ENCODE measurements around the gene PATL1. TPM values are rescaled to one million over a fixed set of nuclear protein-coding genes. Genes with fewer than 3 reads are reported as not detected.

Gene PATL1
- total RNA-seq, 1 experiment from 2014 or later, result 27.6 TPM

DNA sequence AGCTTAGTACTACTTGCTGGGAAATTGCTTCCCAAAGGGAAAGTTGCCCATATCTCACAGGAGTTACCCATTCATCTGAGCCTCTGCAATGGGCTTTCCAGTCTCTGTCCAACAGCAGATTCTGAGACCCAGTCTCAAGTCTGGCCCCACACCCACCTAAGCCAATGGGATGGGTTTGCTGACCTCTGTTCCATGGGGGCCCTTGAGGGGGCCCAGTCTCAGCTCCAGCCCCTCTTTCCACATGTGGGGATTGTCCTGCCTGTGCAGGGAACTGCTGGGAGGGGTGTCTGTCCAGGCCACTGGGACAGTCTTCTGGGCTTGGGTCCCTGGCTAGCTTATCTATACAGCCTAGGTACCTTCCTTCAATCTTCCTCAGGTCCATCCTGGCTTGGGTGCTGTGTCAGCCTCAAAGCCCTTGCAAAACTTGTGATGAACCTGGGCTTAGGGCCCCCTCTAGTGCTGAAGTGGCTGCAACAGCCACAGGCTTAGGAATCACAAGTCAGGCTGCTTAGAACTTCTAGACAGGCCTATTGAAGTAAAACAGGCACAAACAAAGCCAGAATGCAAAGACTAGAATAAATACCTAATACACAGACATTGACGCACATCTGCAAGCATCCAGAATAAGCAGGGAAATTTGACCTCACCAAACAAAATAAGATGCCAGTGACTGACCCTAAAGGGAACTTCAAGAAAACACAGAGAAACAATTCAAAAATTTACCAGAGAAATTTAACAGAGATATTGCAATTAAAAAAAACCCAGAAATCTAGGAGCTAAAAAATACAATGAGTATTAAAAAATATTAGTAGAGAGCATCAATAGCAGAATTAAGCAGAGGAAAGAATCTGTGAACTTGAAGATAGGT, 11.7 kb upstream of the PATL1 start:
- no peaks in the 10 kb centered on the region for H3K4me1 Mint-ChIP-seq
- H3K4me3 Mint-ChIP-seq, result no peak overlapping the region
- peaks cover 11% of the 10 kb centered on the region for H3K9me3 Mint-ChIP-seq
- CTCF ChIA-PET, result interaction anchor here (0.5 to 1.8 kb wide), 20 partner anchors 10 to 509 kb away, joined by 3 to 16 read pairs (median 4); partner anchors contain the start of genes DTX4, OSBP, PATL1 and STX3
- H3K27ac Mint-ChIP-seq, result no peak overlapping the region
- POLR2A ChIA-PET, result interaction anchor here (0.6 kb wide), 1 partner anchor 11 kb away, joined by 6 read pairs; no protein-coding TSS in a partner anchor
- no peaks in the 10 kb centered on the region for H3K36me3 Mint-ChIP-seq
- DNase-seq (ENCODE audit: low spot score) (peak; percentile 77), ATAC-seq (peak; percentile 100)
- TF ChIP-seq, protein P1, sequence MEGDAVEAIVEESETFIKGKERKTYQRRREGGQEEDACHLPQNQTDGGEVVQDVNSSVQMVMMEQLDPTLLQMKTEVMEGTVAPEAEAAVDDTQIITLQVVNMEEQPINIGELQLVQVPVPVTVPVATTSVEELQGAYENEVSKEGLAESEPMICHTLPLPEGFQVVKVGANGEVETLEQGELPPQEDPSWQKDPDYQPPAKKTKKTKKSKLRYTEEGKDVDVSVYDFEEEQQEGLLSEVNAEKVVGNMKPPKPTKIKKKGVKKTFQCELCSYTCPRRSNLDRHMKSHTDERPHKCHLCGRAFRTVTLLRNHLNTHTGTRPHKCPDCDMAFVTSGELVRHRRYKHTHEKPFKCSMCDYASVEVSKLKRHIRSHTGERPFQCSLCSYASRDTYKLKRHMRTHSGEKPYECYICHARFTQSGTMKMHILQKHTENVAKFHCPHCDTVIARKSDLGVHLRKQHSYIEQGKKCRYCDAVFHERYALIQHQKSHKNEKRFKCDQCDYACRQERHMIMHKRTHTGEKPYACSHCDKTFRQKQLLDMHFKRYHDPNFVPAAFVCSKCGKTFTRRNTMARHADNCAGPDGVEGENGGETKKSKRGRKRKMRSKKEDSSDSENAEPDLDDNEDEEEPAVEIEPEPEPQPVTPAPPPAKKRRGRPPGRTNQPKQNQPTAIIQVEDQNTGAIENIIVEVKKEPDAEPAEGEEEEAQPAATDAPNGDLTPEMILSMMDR (IDR thresholded peaks at IDR 0.05), result 0 out of 2 replicates have a peak, but pooled peaks have one; percentile 22
- TF ChIP-seq, protein P2, sequence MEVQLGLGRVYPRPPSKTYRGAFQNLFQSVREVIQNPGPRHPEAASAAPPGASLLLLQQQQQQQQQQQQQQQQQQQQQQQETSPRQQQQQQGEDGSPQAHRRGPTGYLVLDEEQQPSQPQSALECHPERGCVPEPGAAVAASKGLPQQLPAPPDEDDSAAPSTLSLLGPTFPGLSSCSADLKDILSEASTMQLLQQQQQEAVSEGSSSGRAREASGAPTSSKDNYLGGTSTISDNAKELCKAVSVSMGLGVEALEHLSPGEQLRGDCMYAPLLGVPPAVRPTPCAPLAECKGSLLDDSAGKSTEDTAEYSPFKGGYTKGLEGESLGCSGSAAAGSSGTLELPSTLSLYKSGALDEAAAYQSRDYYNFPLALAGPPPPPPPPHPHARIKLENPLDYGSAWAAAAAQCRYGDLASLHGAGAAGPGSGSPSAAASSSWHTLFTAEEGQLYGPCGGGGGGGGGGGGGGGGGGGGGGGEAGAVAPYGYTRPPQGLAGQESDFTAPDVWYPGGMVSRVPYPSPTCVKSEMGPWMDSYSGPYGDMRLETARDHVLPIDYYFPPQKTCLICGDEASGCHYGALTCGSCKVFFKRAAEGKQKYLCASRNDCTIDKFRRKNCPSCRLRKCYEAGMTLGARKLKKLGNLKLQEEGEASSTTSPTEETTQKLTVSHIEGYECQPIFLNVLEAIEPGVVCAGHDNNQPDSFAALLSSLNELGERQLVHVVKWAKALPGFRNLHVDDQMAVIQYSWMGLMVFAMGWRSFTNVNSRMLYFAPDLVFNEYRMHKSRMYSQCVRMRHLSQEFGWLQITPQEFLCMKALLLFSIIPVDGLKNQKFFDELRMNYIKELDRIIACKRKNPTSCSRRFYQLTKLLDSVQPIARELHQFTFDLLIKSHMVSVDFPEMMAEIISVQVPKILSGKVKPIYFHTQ (CRISPR knock-in tag; IDR thresholded peaks at IDR 0.05), result no peak
- peaks cover 3% of the 10 kb centered on the region; the same call in 1 of the 2 replicates for H3K27me3 Mint-ChIP-seq (ENCODE audit: low read depth)

DNA sequence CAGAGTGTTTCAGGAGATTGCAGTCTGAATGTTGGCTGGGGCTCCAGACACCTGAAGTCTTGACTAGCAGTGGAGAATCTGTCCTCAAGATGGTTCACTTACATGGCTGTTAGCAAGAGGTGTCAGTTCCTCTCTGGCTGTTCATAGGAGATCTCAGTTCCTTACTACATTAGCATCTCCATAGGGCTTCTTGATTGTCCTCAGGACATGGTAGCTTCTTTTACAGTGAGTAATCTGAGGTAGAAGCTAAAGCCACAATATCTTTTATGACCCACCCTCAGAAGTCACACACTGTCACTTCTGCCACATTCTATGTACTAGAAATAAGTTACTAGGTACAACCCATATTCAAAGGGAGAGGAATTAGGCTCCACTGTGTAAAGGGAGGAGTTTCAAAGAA, 10.5 kb upstream of the PATL1 start:
- Mint-ChIP-seq H3K4me1 (no peaks in the 10 kb centered on the region), H3K27me3 (ENCODE audit: low read depth) (peaks cover 3% of the 10 kb centered on the region; the same call in 1 of the 2 replicates), H3K4me3 (no peak overlapping the region), H3K27ac (no peak overlapping the region), H3K9me3 (peaks cover 11% of the 10 kb centered on the region), H3K36me3 (no peaks in the 10 kb centered on the region)
- POLR2A ChIA-PET, result no interaction called here
- DNase-seq (ENCODE audit: low spot score) (no peak), ATAC-seq (no peak)
- TF ChIP-seq, protein P3, sequence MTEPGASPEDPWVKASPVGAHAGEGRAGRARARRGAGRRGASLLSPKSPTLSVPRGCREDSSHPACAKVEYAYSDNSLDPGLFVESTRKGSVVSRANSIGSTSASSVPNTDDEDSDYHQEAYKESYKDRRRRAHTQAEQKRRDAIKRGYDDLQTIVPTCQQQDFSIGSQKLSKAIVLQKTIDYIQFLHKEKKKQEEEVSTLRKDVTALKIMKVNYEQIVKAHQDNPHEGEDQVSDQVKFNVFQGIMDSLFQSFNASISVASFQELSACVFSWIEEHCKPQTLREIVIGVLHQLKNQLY (CRISPR knock-in tag; IDR thresholded peaks at IDR 0.05), result no peak
- TF ChIP-seq MXD4 (CRISPR knock-in tag; IDR thresholded peaks at IDR 0.05; ENCODE audit: borderline replicate concordance) (no peak), CREB1 (CRISPR knock-in tag; IDR thresholded peaks at IDR 0.05) (no peak), SOX15 (CRISPR knock-in tag; IDR thresholded peaks at IDR 0.05) (no peak), TEAD4 (CRISPR knock-in tag; IDR thresholded peaks at IDR 0.05) (no peak), FOXP1 (CRISPR knock-in tag; IDR thresholded peaks at IDR 0.05; ENCODE audit: borderline replicate concordance) (no peak), TCF7 (CRISPR knock-in tag; IDR thresholded peaks at IDR 0.05; ENCODE audit: low read depth) (no peak), GABPB1 (CRISPR knock-in tag; IDR thresholded peaks at IDR 0.05) (no peak), ZNF138 (CRISPR knock-in tag; conservative IDR thresholded peaks at IDR 0.05) (no peak), ZNF416 (CRISPR knock-in tag; IDR thresholded peaks at IDR 0.05) (no peak)
- TF ChIP-seq, protein P4, sequence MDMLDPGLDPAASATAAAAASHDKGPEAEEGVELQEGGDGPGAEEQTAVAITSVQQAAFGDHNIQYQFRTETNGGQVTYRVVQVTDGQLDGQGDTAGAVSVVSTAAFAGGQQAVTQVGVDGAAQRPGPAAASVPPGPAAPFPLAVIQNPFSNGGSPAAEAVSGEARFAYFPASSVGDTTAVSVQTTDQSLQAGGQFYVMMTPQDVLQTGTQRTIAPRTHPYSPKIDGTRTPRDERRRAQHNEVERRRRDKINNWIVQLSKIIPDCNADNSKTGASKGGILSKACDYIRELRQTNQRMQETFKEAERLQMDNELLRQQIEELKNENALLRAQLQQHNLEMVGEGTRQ (CRISPR knock-in tag; IDR thresholded peaks at IDR 0.05), result no peak
- TF ChIP-seq, protein P5, sequence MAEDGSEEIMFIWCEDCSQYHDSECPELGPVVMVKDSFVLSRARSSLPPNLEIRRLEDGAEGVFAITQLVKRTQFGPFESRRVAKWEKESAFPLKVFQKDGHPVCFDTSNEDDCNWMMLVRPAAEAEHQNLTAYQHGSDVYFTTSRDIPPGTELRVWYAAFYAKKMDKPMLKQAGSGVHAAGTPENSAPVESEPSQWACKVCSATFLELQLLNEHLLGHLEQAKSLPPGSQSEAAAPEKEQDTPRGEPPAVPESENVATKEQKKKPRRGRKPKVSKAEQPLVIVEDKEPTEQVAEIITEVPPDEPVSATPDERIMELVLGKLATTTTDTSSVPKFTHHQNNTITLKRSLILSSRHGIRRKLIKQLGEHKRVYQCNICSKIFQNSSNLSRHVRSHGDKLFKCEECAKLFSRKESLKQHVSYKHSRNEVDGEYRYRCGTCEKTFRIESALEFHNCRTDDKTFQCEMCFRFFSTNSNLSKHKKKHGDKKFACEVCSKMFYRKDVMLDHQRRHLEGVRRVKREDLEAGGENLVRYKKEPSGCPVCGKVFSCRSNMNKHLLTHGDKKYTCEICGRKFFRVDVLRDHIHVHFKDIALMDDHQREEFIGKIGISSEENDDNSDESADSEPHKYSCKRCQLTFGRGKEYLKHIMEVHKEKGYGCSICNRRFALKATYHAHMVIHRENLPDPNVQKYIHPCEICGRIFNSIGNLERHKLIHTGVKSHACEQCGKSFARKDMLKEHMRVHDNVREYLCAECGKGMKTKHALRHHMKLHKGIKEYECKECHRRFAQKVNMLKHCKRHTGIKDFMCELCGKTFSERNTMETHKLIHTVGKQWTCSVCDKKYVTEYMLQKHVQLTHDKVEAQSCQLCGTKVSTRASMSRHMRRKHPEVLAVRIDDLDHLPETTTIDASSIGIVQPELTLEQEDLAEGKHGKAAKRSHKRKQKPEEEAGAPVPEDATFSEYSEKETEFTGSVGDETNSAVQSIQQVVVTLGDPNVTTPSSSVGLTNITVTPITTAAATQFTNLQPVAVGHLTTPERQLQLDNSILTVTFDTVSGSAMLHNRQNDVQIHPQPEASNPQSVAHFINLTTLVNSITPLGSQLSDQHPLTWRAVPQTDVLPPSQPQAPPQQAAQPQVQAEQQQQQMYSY (CRISPR knock-in tag; IDR thresholded peaks at IDR 0.05), result no peak
- TF ChIP-seq, protein P6, sequence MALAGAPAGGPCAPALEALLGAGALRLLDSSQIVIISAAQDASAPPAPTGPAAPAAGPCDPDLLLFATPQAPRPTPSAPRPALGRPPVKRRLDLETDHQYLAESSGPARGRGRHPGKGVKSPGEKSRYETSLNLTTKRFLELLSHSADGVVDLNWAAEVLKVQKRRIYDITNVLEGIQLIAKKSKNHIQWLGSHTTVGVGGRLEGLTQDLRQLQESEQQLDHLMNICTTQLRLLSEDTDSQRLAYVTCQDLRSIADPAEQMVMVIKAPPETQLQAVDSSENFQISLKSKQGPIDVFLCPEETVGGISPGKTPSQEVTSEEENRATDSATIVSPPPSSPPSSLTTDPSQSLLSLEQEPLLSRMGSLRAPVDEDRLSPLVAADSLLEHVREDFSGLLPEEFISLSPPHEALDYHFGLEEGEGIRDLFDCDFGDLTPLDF (CRISPR knock-in tag; IDR thresholded peaks at IDR 0.05), result no peak
- TF ChIP-seq, protein P7, sequence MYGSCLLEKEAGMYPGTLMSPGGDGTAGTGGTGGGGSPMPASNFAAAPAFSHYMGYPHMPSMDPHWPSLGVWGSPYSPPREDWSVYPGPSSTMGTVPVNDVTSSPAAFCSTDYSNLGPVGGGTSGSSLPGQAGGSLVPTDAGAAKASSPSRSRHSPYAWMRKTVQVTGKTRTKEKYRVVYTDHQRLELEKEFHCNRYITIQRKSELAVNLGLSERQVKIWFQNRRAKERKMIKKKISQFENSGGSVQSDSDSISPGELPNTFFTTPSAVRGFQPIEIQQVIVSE (CRISPR knock-in tag; IDR thresholded peaks at IDR 0.05; ENCODE audit: borderline replicate concordance), result no peak
- TF ChIP-seq, protein P8, sequence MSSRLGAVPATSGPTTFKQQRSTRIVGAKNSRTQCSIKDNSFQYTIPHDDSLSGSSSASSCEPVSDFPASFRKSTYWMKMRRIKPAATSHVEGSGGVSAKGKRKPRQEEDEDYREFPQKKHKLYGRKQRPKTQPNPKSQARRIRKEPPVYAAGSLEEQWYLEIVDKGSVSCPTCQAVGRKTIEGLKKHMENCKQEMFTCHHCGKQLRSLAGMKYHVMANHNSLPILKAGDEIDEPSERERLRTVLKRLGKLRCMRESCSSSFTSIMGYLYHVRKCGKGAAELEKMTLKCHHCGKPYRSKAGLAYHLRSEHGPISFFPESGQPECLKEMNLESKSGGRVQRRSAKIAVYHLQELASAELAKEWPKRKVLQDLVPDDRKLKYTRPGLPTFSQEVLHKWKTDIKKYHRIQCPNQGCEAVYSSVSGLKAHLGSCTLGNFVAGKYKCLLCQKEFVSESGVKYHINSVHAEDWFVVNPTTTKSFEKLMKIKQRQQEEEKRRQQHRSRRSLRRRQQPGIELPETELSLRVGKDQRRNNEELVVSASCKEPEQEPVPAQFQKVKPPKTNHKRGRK (CRISPR knock-in tag; IDR thresholded peaks at IDR 0.05; ENCODE audit: borderline replicate concordance), result no peak
- CTCF ChIA-PET, result interaction anchor here (1.2 to 1.8 kb wide), 3 partner anchors 11 to 508 kb away, joined by 5 to 16 read pairs (median 16); partner anchors contain the start of genes DTX4 and PATL1
